ENCODE results near the gene SART3.

SART3 gene

GRCh38 chr12:108484845-108485244, 76.1 kb downstream of the SART3 start:
- no peak for DNase-seq

DNA sequence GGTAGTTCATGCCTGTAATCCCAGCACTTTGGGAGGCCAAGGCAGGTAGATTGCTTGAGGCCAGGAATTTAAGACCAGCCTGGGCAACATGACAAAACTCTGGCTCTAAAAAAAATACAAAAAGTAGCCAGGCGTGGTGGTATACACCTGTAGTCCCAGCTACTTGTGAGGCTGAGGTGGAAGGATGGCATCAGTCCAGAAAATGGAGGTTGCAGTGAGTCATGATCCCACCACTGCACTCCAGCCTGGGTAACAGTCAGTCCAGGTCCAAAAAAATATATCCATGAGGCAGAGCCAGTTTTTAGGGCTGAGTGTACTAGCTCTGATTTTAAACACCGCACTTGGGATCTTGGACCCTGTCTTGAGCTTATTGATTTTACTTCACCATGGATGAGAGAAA, 76.5 kb downstream of the SART3 start:
- no peak for DNase-seq

GRCh38 chr12:108483213-108484059, 77.5 kb downstream of the SART3 start:
- no peak for DNase-seq

DNA sequence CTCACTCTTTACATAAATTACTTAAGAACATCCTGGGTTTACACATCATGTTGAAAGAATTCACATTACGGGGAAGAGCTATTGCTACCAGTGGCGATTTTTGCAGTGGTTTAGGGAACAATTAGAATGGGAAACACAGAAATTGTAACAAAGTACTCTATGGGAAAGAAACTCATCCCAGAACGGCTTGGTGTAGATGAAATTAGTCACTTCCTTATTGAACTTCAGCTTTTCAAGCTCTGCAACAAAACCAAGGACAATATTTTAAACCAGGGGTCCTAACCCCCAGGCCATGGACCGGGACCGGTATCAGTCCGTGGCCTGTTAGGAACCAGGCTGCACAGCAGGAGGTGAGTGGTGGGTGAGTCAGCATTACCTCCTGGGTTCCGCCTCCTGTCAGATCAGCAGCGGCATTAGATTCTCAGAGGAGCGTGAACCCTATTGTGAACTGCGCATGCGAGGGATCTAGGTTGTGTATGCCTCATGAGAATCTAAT, 78.2 kb downstream of the SART3 start:
- no peak for DNase-seq

GRCh38 chr12:108479364-108480070, 81.5 kb downstream of the SART3 start:
- DNase-seq = no peak

GRCh38 chr12:108478611-108479206, 82.3 kb downstream of the SART3 start:
- DNase-seq = no peak

DNA sequence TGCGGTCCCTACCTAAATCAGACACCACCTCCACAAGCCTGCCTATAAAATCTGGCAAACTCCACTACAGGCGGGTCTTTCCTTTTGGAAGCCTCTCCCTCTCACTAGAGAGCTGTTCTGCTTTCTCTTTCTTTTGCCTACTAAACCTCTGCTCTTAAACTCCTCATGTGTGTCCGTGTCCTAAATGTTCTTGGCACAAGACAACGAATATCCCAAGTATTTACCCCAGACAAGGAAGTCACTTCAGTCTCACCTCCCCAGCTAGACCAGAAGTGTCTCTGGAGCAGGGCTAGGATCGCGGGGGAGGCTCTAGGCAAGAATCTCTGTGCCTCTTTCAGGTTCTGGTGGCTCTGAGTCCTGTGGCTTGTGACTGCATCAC, 83.1 kb downstream of the SART3 start:
- no peak for DNase-seq

GRCh38 chr12:108477055-108477880, 83.7 kb downstream of the SART3 start:
- no peak for DNase-seq

DNA sequence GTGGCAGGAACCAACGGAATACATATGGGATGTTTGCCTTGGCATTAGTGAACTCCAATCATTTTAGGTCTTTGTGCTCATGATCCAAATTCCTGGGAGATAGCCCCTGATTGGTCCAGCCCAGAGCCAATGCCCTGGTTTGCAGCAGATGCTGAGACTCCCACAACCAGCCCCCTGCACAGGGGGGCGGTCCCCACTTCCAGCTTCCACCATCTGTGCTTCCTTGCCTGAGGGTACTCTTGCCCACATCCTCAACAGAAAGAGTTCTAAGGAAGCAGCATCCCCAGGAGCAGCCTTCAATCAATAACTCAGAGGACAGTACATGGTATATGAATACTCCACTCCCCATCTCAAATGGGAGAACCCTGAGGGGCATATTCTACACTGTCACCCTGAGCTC, 85.6 kb downstream of the SART3 start:
- DNase-seq = no peak

- DNase-seq = no peak
Observed at GRCh38 chr12:108473400-108474055, 87.4 kb downstream of the SART3 start.

Data from NCI-H1048 (cell line).